ENCODE results near the gene NR4A3.

Gene NR4A3

GRCh38 chr9:99811172-99811571 lies 10.5 kb upstream of the NR4A3 start:
- intact Hi-C loops (cut with DNase I) = no loop called here
- no peak for DNase-seq

GRCh38 chr9:99811598-99812383 lies 9.9 kb upstream of the NR4A3 start:
- DNase-seq = peak in 14 of 42 donors; percentile 19 to 68 (median 30)
- intact Hi-C loops (cut with DNase I) = no loop called here

GRCh38 chr9:99813739-99814138 lies 7.9 kb upstream of the NR4A3 start:
- intact Hi-C loops (cut with DNase I) = no loop called here
- no peak for DNase-seq

GRCh38 chr9:99814359-99814758 lies 7.3 kb upstream of the NR4A3 start:
- intact Hi-C loops (cut with DNase I) = no loop called here
- DNase-seq = no peak

- intact Hi-C loops (cut with DNase I) = no loop called here
- DNase-seq = no peak
These were observed 5.3 kb upstream of the NR4A3 start for GRCh38 chr9:99816392-99816791.

GRCh38 chr9:99818500-99818899 lies 3.2 kb upstream of the NR4A3 start:
- intact Hi-C loops (cut with DNase I) = no loop called here
- no peak for DNase-seq

GRCh38 chr9:99819123-99819855 lies 2.4 kb upstream of the NR4A3 start:
- intact Hi-C loops (cut with DNase I) = no loop called here
- DNase-seq = peak; percentile 64 to 94 (median 80)

GRCh38 chr9:99819856-99820684 lies 1.6 kb upstream of the NR4A3 start:
- intact Hi-C loops (cut with DNase I) = loop anchor here (2.0 to 5.0 kb wide), 2 partner anchors 87 to 597 kb away; partner anchors contain the start of genes SEC61B and STX17
- peak; percentile 80 to 96 (median 92) for DNase-seq

GRCh38 chr9:99820685-99821395 lies 845 bp upstream of the NR4A3 start:
- peak in 40 of 42 donors; percentile 25 to 80 (median 58) for DNase-seq
- intact Hi-C loops (cut with DNase I) = loop anchor here (2.0 to 5.0 kb wide), 2 partner anchors 86 to 598 kb away; partner anchors contain the start of genes SEC61B and STX17

- intact Hi-C loops (cut with DNase I) = loop anchor here (5.0 kb wide), 1 partner anchor 85 kb away; the partner anchor contains the start of gene STX17
- DNase-seq = peak in 41 of 42 donors; percentile 31 to 80 (median 61)
These were observed 572 bp downstream of the NR4A3 start for GRCh38 chr9:99822109-99822805.

GRCh38 chr9:99822806-99823591 lies 1.3 kb downstream of the NR4A3 start:
- DNase-seq = peak in 20 of 42 donors; percentile 10 to 56 (median 22)
- intact Hi-C loops (cut with DNase I) = loop anchor here (5.0 kb wide), 1 partner anchor 84 kb away; the partner anchor contains the start of gene STX17

- intact Hi-C loops (cut with DNase I) = loop anchor here (5.0 kb wide), 1 partner anchor 83 kb away; the partner anchor contains the start of gene STX17
- DNase-seq = peak in 38 of 42 donors; percentile 17 to 79 (median 52)
These were observed 2.1 kb downstream of the NR4A3 start for GRCh38 chr9:99823681-99824377.

GRCh38 chr9:99824378-99825171 lies 2.9 kb downstream of the NR4A3 start:
- DNase-seq = peak in 21 of 42 donors; percentile 10 to 55 (median 30)
- intact Hi-C loops (cut with DNase I) = loop anchor here (5.0 kb wide), 1 partner anchor 83 kb away; the partner anchor contains the start of gene STX17

GRCh38 chr9:99825172-99826046 lies 3.7 kb downstream of the NR4A3 start:
- no peak for DNase-seq
- intact Hi-C loops (cut with DNase I) = no loop called here

Measured in head of caudate nucleus (tissue), 42 donors.